Measurements from ENCODE around the gene GPR180. TPM values are rescaled to one million over a fixed set of nuclear protein-coding genes. Genes with fewer than 3 reads are reported as not detected.

Gene GPR180
- total and polyA plus RNA-seq, 2 experiments from 2014 or later, result 3.7 to 9.5 TPM

GRCh38 chr13:94664889-94665288 is 63.2 kb downstream of the GPR180 start:
- Histone ChIP-seq H4K20me1 (replicated peaks; ENCODE audit: insufficient read depth) (no peaks in the 10 kb centered on the region), H3K4me3 (no peak overlapping the region), H3K27ac (ENCODE audit: low read depth) (no peak overlapping the region), H3F3A (replicated peaks; ENCODE audit: low read depth) (no peaks in the 10 kb centered on the region), H3K79me2 (replicated peaks; ENCODE audit: insufficient read depth) (no peaks in the 10 kb centered on the region), H2AFZ (no peak overlapping the region), H3K9me2 (ENCODE audit: insufficient read depth) (no peaks in the 10 kb centered on the region), H3K4me1 (ENCODE audit: insufficient read depth) (peaks cover 13% of the 10 kb centered on the region), H3K4me2 (no peak overlapping the region), H3K36me3 (ENCODE audit: insufficient read depth) (no peaks in the 10 kb centered on the region), H3K27me3 (ENCODE audit: insufficient read depth) (no peaks in the 10 kb centered on the region)
- DNase-seq (ENCODE audit: low spot score) (no peak), ATAC-seq (no peak)
- H3K27me3 Mint-ChIP-seq (ENCODE audit: insufficient read depth, low read depth, poor library complexity), result peaks cover 8% of the 10 kb centered on the region
- TF ChIP-seq POLR2AphosphoS5 (IDR thresholded peaks at IDR 0.05; ENCODE audit: low read depth) (no peak), ZNF331 (CRISPR knock-in tag; IDR thresholded peaks at IDR 0.05; ENCODE audit: low read depth) (no peak), CREB1 (CRISPR knock-in tag; IDR thresholded peaks at IDR 0.05; ENCODE audit: low read depth) (no peak), JUNB (IDR thresholded peaks at IDR 0.05; ENCODE audit: unreplicated experiment) (no peak), NANOG (IDR thresholded peaks at IDR 0.05; ENCODE audit: borderline replicate concordance) (no peak), ETS1 (IDR thresholded peaks at IDR 0.05) (no peak), CTCF (conservative IDR thresholded peaks at IDR 0.05; ENCODE audit: low read depth in 2 of 2) (no peak), EZH2phosphoT487 (IDR thresholded peaks at IDR 0.05; ENCODE audit: unreplicated experiment) (no peak), ZNF114 (CRISPR knock-in tag; IDR thresholded peaks at IDR 0.05) (no peak)
- TF ChIP-seq, protein P1, sequence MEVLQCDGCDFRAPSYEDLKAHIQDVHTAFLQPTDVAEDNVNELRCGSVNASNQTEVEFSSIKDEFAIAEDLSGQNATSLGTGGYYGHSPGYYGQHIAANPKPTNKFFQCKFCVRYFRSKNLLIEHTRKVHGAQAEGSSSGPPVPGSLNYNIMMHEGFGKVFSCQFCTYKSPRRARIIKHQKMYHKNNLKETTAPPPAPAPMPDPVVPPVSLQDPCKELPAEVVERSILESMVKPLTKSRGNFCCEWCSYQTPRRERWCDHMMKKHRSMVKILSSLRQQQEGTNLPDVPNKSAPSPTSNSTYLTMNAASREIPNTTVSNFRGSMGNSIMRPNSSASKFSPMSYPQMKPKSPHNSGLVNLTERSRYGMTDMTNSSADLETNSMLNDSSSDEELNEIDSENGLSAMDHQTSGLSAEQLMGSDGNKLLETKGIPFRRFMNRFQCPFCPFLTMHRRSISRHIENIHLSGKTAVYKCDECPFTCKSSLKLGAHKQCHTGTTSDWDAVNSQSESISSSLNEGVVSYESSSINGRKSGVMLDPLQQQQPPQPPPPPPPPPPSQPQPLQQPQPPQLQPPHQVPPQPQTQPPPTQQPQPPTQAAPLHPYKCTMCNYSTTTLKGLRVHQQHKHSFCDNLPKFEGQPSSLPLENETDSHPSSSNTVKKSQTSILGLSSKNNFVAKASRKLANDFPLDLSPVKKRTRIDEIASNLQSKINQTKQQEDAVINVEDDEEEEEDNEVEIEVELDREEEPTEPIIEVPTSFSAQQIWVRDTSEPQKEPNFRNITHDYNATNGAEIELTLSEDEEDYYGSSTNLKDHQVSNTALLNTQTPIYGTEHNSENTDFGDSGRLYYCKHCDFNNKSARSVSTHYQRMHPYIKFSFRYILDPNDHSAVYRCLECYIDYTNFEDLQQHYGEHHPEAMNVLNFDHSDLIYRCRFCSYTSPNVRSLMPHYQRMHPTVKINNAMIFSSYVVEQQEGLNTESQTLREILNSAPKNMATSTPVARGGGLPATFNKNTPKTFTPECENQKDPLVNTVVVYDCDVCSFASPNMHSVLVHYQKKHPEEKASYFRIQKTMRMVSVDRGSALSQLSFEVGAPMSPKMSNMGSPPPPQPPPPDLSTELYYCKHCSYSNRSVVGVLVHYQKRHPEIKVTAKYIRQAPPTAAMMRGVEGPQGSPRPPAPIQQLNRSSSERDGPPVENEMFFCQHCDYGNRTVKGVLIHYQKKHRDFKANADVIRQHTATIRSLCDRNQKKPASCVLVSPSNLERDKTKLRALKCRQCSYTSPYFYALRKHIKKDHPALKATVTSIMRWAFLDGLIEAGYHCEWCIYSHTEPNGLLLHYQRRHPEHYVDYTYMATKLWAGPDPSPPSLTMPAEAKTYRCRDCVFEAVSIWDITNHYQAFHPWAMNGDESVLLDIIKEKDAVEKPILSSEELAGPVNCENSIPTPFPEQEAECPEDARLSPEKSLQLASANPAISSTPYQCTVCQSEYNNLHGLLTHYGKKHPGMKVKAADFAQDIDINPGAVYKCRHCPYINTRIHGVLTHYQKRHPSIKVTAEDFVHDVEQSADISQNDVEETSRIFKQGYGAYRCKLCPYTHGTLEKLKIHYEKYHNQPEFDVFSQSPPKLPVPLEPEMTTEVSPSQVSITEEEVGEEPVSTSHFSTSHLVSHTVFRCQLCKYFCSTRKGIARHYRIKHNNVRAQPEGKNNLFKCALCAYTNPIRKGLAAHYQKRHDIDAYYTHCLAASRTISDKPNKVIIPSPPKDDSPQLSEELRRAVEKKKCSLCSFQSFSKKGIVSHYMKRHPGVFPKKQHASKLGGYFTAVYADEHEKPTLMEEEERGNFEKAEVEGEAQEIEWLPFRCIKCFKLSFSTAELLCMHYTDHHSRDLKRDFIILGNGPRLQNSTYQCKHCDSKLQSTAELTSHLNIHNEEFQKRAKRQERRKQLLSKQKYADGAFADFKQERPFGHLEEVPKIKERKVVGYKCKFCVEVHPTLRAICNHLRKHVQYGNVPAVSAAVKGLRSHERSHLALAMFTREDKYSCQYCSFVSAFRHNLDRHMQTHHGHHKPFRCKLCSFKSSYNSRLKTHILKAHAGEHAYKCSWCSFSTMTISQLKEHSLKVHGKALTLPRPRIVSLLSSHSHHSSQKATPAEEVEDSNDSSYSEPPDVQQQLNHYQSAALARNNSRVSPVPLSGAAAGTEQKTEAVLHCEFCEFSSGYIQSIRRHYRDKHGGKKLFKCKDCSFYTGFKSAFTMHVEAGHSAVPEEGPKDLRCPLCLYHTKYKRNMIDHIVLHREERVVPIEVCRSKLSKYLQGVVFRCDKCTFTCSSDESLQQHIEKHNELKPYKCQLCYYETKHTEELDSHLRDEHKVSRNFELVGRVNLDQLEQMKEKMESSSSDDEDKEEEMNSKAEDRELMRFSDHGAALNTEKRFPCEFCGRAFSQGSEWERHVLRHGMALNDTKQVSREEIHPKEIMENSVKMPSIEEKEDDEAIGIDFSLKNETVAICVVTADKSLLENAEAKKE (CRISPR knock-in tag; IDR thresholded peaks at IDR 0.05), result no peak
- H3K4me1 Mint-ChIP-seq, result peaks cover 29% of the 10 kb centered on the region
- no peaks in the 10 kb centered on the region for H3K9me3 Mint-ChIP-seq
- H3K27ac Mint-ChIP-seq, result no peak overlapping the region
- H3K4me3 Mint-ChIP-seq, result no peak overlapping the region
- no peaks in the 10 kb centered on the region for H3K36me3 Mint-ChIP-seq (ENCODE audit: low read depth)
